ENCODE data around the gene CTSH.

The CTSH gene

DNA sequence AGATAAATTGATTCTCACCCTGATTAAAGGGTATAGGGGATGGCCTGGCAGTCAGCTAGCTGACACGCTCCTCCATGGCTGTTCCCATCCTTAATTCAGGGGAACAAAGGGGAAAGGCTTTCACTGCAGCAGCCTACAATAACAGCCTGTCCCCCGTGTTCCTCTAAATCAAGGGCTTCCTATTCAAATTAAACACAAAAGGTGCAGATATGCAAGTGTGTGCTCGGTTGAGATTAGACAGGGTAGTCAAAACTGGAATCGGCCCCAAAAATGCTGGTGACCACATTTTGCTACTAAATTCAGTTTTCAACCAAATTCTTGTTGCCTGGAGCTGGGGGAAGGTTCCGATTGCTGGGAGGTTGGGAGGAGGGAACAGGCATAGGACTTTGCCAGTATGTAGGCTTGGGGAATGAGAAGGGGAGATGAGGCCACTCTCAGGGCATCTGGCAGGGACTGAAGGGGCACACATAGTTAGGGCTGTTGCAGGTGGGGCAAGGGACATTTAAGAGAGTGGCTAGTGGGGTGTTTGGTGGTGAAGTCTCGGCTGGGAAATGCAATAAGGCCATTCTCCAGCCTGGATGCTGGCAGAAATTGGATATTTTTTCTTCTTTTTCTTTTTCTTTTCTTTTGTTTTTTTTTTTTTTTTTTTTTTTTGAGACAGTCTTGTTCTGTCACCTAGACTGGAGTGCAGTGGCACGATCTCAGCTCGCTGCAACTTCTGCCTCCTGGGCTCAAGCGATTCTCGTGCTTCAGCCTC, 32.9 kb upstream of the CTSH start:
- TF ChIP-seq, protein P1, sequence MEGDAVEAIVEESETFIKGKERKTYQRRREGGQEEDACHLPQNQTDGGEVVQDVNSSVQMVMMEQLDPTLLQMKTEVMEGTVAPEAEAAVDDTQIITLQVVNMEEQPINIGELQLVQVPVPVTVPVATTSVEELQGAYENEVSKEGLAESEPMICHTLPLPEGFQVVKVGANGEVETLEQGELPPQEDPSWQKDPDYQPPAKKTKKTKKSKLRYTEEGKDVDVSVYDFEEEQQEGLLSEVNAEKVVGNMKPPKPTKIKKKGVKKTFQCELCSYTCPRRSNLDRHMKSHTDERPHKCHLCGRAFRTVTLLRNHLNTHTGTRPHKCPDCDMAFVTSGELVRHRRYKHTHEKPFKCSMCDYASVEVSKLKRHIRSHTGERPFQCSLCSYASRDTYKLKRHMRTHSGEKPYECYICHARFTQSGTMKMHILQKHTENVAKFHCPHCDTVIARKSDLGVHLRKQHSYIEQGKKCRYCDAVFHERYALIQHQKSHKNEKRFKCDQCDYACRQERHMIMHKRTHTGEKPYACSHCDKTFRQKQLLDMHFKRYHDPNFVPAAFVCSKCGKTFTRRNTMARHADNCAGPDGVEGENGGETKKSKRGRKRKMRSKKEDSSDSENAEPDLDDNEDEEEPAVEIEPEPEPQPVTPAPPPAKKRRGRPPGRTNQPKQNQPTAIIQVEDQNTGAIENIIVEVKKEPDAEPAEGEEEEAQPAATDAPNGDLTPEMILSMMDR (conservative IDR thresholded peaks at IDR 0.05; ENCODE audit: control insufficient read depth, insufficient read depth, low read depth, low read length) = no peak
- no peak overlapping the region for H3K4me3 ChIP-seq (ENCODE audit: control insufficient read depth, low read depth, low read length)
- no peak for DNase-seq (ENCODE audit: low read depth)

DNA sequence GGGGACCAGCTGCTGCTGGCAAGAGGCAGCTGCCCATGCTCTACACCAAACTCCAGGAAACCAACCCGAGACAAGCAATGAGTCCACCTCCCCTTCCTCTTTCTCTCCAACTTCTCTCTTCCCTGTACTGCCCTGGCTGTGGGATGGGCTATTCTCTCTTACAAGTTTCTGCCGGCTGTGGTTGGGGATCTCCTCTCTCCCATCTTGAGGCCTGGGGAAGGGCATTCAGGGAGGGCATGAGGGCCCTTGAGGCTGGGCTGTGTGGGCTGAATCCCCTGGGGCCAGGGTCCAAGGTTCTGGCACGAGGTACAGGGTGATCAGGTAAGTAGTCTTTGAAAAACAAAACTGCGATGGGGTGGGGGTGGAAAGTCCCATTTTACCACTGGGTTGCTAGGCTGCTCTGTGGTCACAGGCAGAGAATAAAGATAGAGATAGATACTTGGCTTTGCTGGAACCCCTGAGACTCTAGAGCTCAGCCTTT, 32.3 kb upstream of the CTSH start:
- TF ChIP-seq, protein P1 (conservative IDR thresholded peaks at IDR 0.05; ENCODE audit: control insufficient read depth, insufficient read depth, low read depth, low read length) = no peak
- H3K4me3 ChIP-seq (ENCODE audit: control insufficient read depth, low read depth, low read length) = no peak overlapping the region
- DNase-seq (ENCODE audit: low read depth) = no peak

DNA sequence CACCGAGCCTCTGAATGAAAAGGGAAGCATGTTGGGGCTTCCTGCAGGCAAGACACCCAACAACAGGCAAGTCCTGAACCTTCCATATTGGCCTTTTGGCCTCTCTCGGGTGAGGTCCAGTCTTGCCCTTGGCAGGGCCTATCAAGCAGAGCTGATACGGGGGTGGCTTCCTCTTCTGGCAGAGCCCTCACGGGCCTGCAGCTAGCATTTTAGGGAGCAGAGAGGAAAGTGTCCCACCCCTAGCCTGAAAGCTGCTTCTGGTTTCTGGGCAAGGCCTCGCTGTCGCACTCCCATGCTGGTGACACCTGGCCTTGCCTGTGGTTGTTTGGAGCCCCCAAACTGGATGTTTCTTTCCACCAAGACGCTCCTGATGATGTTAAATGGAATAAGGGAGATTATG, 31.8 kb upstream of the CTSH start:
- DNase-seq (ENCODE audit: low read depth) = no peak
- TF ChIP-seq, protein P1 (conservative IDR thresholded peaks at IDR 0.05; ENCODE audit: control insufficient read depth, insufficient read depth, low read depth, low read length) = no peak
- no peak overlapping the region for H3K4me3 ChIP-seq (ENCODE audit: control insufficient read depth, low read depth, low read length)

DNA sequence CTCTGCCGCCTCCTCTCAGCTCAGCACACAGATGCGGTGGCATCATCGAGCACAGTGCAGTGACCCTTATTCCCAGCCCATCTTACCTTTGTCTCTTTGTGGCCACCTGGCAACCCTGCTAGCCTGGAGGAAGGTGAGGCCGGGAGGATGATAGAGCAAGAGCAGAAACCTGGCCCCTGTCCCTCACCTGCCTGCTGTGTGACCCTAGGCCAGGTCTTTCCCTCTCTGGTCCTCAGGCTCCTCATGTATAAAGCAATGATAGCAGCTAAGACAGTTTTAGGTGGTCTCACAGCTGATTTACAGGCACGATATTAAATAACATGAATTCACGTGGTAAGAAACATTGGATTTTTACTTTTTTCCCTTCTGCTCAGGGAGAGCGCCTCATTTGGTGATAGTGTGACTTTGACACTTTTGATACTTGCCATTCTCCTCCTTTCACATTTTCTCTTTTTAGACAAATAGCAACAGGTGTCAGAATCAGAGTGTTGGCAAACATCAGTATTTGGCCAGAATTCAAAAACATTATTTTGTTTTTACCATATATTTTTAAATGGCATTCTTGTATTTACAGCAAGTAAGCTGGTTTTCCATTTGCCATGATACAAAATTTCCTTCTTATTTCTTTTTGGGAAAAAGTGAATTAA, 29.5 kb upstream of the CTSH start:
- TF ChIP-seq, protein P1 (conservative IDR thresholded peaks at IDR 0.05; ENCODE audit: control insufficient read depth, insufficient read depth, low read depth, low read length) = no peak
- no peak overlapping the region for H3K4me3 ChIP-seq (ENCODE audit: control insufficient read depth, low read depth, low read length)
- DNase-seq (ENCODE audit: low read depth) = no peak

DNA sequence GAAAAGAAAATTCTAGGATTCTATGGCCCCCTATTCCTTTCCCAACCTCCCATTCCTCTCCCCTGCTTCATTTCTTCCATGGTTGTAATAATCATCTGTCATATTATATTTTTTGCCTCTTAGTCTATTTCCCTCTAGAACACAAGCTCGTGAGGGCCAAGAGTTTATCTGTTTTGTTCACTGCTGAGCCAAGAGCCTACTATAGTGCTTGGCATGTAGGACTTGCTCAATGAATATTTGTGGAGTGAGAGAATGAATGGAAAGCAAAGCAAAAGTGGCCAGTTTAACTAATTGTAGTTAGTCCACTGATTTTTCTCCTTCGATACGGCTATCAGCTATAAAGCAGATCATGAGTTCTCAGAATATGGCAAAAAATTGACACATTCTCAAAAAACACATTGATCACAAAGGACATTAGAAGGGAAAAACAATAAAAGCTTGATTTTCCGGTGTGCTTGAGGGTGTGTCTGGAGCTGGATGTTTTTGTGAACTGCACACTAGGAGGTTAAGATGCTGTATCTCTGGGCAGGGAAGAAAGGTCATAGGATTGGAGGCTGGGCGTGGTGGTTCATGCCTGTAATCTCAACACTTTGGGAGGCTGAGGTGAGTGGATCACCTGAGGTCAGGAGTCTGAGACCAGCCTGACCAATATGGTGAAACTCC, 25.0 kb upstream of the CTSH start:
- TF ChIP-seq, protein P1 (conservative IDR thresholded peaks at IDR 0.05; ENCODE audit: control insufficient read depth, insufficient read depth, low read depth, low read length) = no peak
- no peak for DNase-seq (ENCODE audit: low read depth)
- no peak overlapping the region for H3K4me3 ChIP-seq (ENCODE audit: control insufficient read depth, low read depth, low read length)

DNA sequence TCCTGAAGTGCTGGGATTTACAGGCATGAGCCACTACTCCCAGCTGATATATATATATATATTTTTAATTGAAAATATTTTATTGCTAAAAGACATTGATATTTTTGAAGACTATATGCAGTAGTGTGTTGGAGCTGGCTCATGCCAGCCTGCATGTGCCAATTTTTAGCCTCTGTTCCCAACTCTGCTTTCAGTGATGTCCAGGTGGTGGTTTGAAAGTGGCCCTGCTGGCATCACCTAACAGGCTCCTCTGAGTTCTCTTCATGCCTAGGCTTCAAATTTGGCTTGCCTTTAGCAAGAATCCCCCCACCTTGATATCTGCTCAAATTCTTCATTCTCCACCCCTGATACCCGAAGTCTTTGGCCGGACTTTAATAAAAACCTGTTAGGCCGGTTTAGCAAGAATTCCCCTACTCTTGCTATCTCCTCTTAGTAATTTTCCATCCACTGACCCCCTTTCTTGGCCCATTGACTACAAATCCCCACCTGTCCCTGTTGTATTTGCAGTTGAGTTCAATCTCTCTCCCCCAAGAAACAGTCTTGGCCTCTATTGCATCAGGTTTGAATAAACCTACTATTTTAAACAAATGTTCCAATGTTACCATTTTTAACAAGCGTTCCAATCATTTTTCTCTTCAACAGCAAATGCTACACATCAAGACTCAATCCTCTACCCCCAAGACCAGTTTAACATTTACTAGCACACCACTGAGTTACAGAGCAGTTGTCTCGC, 23.9 kb upstream of the CTSH start:
- no peak for DNase-seq (ENCODE audit: low read depth)
- TF ChIP-seq, protein P1 (conservative IDR thresholded peaks at IDR 0.05; ENCODE audit: control insufficient read depth, insufficient read depth, low read depth, low read length) = no peak
- H3K4me3 ChIP-seq (ENCODE audit: control insufficient read depth, low read depth, low read length) = no peak overlapping the region

Data from fibroblast of mammary gland (primary cell).